A549 (cell line): ENCODE measurements around the gene SETBP1.

Experiments used
- CTCF ChIP-seq: fragments of >200 bp; sonication (Bioruptor Twin); formaldehyde crosslinking; IDR thresholded peaks from 3 replicates; pipeline ENCODE4 v1.5.1; 2016
- HOXA7 ChIP-seq: fragments of 250-450 bp; sonication (Bioruptor Pico); IDR thresholded peaks from 2 replicates; pipeline ENCODE4 v1.5.0; 2020; ENCODE audit warnings: mild to moderate bottlenecking, moderate library complexity
- POLR2A ChIP-seq: IDR thresholded peaks from 2 replicates; pipeline ENCODE4 v1.6.1; 2012; ENCODE audit warnings: mild to moderate bottlenecking, low read length
- RAD21 ChIP-seq, 2 experiments: fragments of >200 bp in 1 of 2; sonication (Bioruptor Twin) in 1 of 2; formaldehyde crosslinking in 1 of 2; IDR thresholded peaks in 1 of 2; conservative IDR thresholded peaks in 1 of 2; 2 replicates in 1 of 2; 3 replicates in 1 of 2; pipeline ENCODE4 v1.6.1; 2012 to 2018; ENCODE audit warnings: inconsistent platforms in 1 of 2

GRCh38 chr18:44730803-44731529, 50.3 kb downstream of the SETBP1 start:
- no peak for TF ChIP-seq RAD21 (conservative IDR thresholded peaks at IDR 0.05 in 1 of 2, IDR thresholded peaks at IDR 0.05 in 1 of 2)
- TF ChIP-seq POLR2A: no peak
- no peak for TF ChIP-seq HOXA7 (CRISPR knock-in tag)
- TF ChIP-seq CTCF: no peak
